Muscle layer of duodenum (tissue), 2 donors: ENCODE data around the gene DBH.

Source experiments
- H3K27ac ChIP-seq: one replicate; pipeline ENCODE4 v1.7.0; 2013; ENCODE audit warnings: mild to moderate bottlenecking, low read length
- H3K27me3 ChIP-seq: one replicate; pipeline ENCODE4 v1.7.0; 2013; ENCODE audit warnings: low read depth, mild to moderate bottlenecking, control low read depth, low read length
- H3K36me3 ChIP-seq, 2 donors: one replicate each; pipeline ENCODE4 v1.7.0; 2013; ENCODE audit warnings: low read length in 2 of 2, control low read depth in 1 of 2, mild to moderate bottlenecking in 1 of 2; ENCODE audit not compliant: insufficient read depth in 2 of 2, control insufficient read depth in 1 of 2
- H3K4me1 ChIP-seq, 2 donors: one replicate each; pipeline ENCODE4 v1.7.0; 2013; ENCODE audit warnings: low read length in 2 of 2, mild to moderate bottlenecking in 2 of 2, control low read depth in 1 of 2, moderate library complexity in 1 of 2; ENCODE audit not compliant: insufficient read depth in 2 of 2, control insufficient read depth in 1 of 2
- H3K4me3 ChIP-seq, 2 donors: one replicate each; pipeline ENCODE4 v1.7.0; 2013; ENCODE audit warnings: low read length in 2 of 2, low read depth in 1 of 2, mild to moderate bottlenecking in 1 of 2
- H3K9me3 ChIP-seq, 2 donors: one replicate each; pipeline ENCODE4 v1.7.0; 2013; ENCODE audit warnings: low read length in 2 of 2, control low read depth in 1 of 2, mild to moderate bottlenecking in 1 of 2; ENCODE audit not compliant: control insufficient read depth in 1 of 2
- donor health status: healthy.

The DBH gene

GRCh38 chr9:133661846-133662540 is 25.8 kb downstream of the DBH start:
- Histone ChIP-seq H3K27me3 (peaks cover 12% of the 10 kb centered on the region), H3K9me3 (no peaks in the 10 kb centered on the region), H3K4me1 (peaks cover 5 to 21% of the 10 kb centered on the region in 2 donors), H3K27ac (no peak overlapping the region), H3K4me3 (no peak overlapping the region), H3K36me3 (no peaks in the 10 kb centered on the region)

- H3K9me3 ChIP-seq = no peaks in the 10 kb centered on the region
- H3K4me3 ChIP-seq = no peak overlapping the region
- no peak overlapping the region for H3K27ac ChIP-seq
- peaks cover 0 to 5% of the 10 kb centered on the region in 2 donors for H3K4me1 ChIP-seq
- H3K27me3 ChIP-seq = peaks cover 4% of the 10 kb centered on the region
- no peaks in the 10 kb centered on the region for H3K36me3 ChIP-seq
These were observed 28.2 kb downstream of the DBH start for GRCh38 chr9:133664173-133665050.

GRCh38 chr9:133665096-133665495 is 28.9 kb downstream of the DBH start:
- H3K9me3 ChIP-seq = no peaks in the 10 kb centered on the region
- no peaks in the 10 kb centered on the region for H3K36me3 ChIP-seq
- peaks cover 2% of the 10 kb centered on the region for H3K27me3 ChIP-seq

GRCh38 chr9:133665535-133665934 is 29.4 kb downstream of the DBH start:
- Histone ChIP-seq H3K27me3 (no peaks in the 10 kb centered on the region), H3K9me3 (no peaks in the 10 kb centered on the region), H3K4me3 (no peak overlapping the region), H3K36me3 (no peaks in the 10 kb centered on the region), H3K27ac (no peak overlapping the region), H3K4me1 (peaks cover 0 to 4% of the 10 kb centered on the region in 2 donors)

More at GRCh38 chr9:133665096-133665495, 28.9 kb downstream of the DBH start:
- Histone ChIP-seq H3K27ac (no peak overlapping the region), H3K4me3 (no peak overlapping the region), H3K4me1 (peaks cover 0 to 4% of the 10 kb centered on the region in 2 donors)

GRCh38 chr9:133666387-133666786 is 30.2 kb downstream of the DBH start:
- Histone ChIP-seq H3K4me3 (no peak overlapping the region), H3K9me3 (no peaks in the 10 kb centered on the region), H3K27me3 (no peaks in the 10 kb centered on the region), H3K27ac (no peak overlapping the region), H3K4me1 (peaks cover 0 to 4% of the 10 kb centered on the region in 2 donors), H3K36me3 (no peaks in the 10 kb centered on the region)

GRCh38 chr9:133666845-133667244 is 30.7 kb downstream of the DBH start:
- H3K27me3 ChIP-seq = no peaks in the 10 kb centered on the region
- H3K4me1 ChIP-seq = peaks cover 0 to 4% of the 10 kb centered on the region in 2 donors
- no peak overlapping the region for H3K27ac ChIP-seq
- no peak overlapping the region for H3K4me3 ChIP-seq
- no peaks in the 10 kb centered on the region for H3K36me3 ChIP-seq
- H3K9me3 ChIP-seq = no peaks in the 10 kb centered on the region

- Histone ChIP-seq H3K4me3 (no peak overlapping the region), H3K27me3 (no peaks in the 10 kb centered on the region), H3K9me3 (no peaks in the 10 kb centered on the region), H3K4me1 (peaks cover 0 to 4% of the 10 kb centered on the region in 2 donors), H3K36me3 (no peaks in the 10 kb centered on the region), H3K27ac (no peak overlapping the region)
These were observed 31.7 kb downstream of the DBH start for GRCh38 chr9:133667759-133668450.

GRCh38 chr9:133669182-133669801 is 33.1 kb downstream of the DBH start:
- Histone ChIP-seq H3K9me3 (no peaks in the 10 kb centered on the region), H3K27me3 (no peaks in the 10 kb centered on the region), H3K4me3 (no peak overlapping the region), H3K27ac (no peak overlapping the region), H3K36me3 (no peaks in the 10 kb centered on the region), H3K4me1 (peaks cover 0 to 4% of the 10 kb centered on the region in 2 donors)

GRCh38 chr9:133670466-133670865 is 34.3 kb downstream of the DBH start:
- Histone ChIP-seq H3K4me3 (no peak overlapping the region), H3K4me1 (peaks cover 0 to 4% of the 10 kb centered on the region in 2 donors), H3K9me3 (no peaks in the 10 kb centered on the region), H3K27me3 (no peaks in the 10 kb centered on the region), H3K27ac (no peak overlapping the region), H3K36me3 (no peaks in the 10 kb centered on the region)

GRCh38 chr9:133671371-133671770 is 35.2 kb downstream of the DBH start:
- H3K9me3 ChIP-seq = no peaks in the 10 kb centered on the region
- peaks cover 0 to 4% of the 10 kb centered on the region in 2 donors for H3K4me1 ChIP-seq
- no peaks in the 10 kb centered on the region for H3K36me3 ChIP-seq
- H3K4me3 ChIP-seq = no peak overlapping the region
- H3K27me3 ChIP-seq = no peaks in the 10 kb centered on the region
- no peak overlapping the region for H3K27ac ChIP-seq
